ENCODE data around the gene MVK.

MVK gene

GRCh38 chr12:109627633-109628032 is 54.0 kb downstream of the MVK start:
- H3K9me3 ChIP-seq (ENCODE audit: control insufficient read depth, low read depth, low read length): no peaks in the 10 kb centered on the region
- H3K27me3 ChIP-seq (ENCODE audit: control insufficient read depth, insufficient read depth, low read length): no peaks in the 10 kb centered on the region
- H3K9ac ChIP-seq (ENCODE audit: low read length): no peak overlapping the region
- H3K4me1 ChIP-seq (ENCODE audit: control insufficient read depth, low read depth, low read length): no peaks in the 10 kb centered on the region
- no peak overlapping the region for H3K4me3 ChIP-seq (ENCODE audit: low read length)
- H3K36me3 ChIP-seq (ENCODE audit: control insufficient read depth, low read depth, low read length): no peaks in the 10 kb centered on the region
- no peak overlapping the region for H3K27ac ChIP-seq (ENCODE audit: low read length)

- Histone ChIP-seq H3K9me3 (ENCODE audit: control insufficient read depth, low read depth, low read length) (no peaks in the 10 kb centered on the region), H3K4me3 (ENCODE audit: low read length) (no peak overlapping the region), H3K4me1 (ENCODE audit: control insufficient read depth, low read depth, low read length) (no peaks in the 10 kb centered on the region), H3K27ac (ENCODE audit: low read length) (no peak overlapping the region), H3K36me3 (ENCODE audit: control insufficient read depth, low read depth, low read length) (no peaks in the 10 kb centered on the region), H3K9ac (ENCODE audit: low read length) (no peak overlapping the region), H3K27me3 (ENCODE audit: control insufficient read depth, insufficient read depth, low read length) (no peaks in the 10 kb centered on the region)
These were observed 56.5 kb downstream of the MVK start for GRCh38 chr12:109630107-109630506.

GRCh38 chr12:109630815-109631214 is 57.2 kb downstream of the MVK start:
- H3K36me3 ChIP-seq (ENCODE audit: control insufficient read depth, low read depth, low read length): no peaks in the 10 kb centered on the region
- no peak overlapping the region for H3K9ac ChIP-seq (ENCODE audit: low read length)
- H3K27ac ChIP-seq (ENCODE audit: low read length): no peak overlapping the region
- H3K27me3 ChIP-seq (ENCODE audit: control insufficient read depth, insufficient read depth, low read length): no peaks in the 10 kb centered on the region
- H3K4me3 ChIP-seq (ENCODE audit: low read length): no peak overlapping the region
- H3K9me3 ChIP-seq (ENCODE audit: control insufficient read depth, low read depth, low read length): no peaks in the 10 kb centered on the region
- H3K4me1 ChIP-seq (ENCODE audit: control insufficient read depth, low read depth, low read length): no peaks in the 10 kb centered on the region

GRCh38 chr12:109631302-109631701 is 57.7 kb downstream of the MVK start:
- Histone ChIP-seq H3K27me3 (ENCODE audit: control insufficient read depth, insufficient read depth, low read length) (no peaks in the 10 kb centered on the region), H3K9ac (ENCODE audit: low read length) (no peak overlapping the region), H3K9me3 (ENCODE audit: control insufficient read depth, low read depth, low read length) (no peaks in the 10 kb centered on the region), H3K36me3 (ENCODE audit: control insufficient read depth, low read depth, low read length) (no peaks in the 10 kb centered on the region), H3K27ac (ENCODE audit: low read length) (no peak overlapping the region), H3K4me3 (ENCODE audit: low read length) (no peak overlapping the region), H3K4me1 (ENCODE audit: control insufficient read depth, low read depth, low read length) (no peaks in the 10 kb centered on the region)

- no peak overlapping the region for H3K9ac ChIP-seq (ENCODE audit: low read length)
- H3K27me3 ChIP-seq (ENCODE audit: control insufficient read depth, insufficient read depth, low read length): no peaks in the 10 kb centered on the region
- no peaks in the 10 kb centered on the region for H3K4me1 ChIP-seq (ENCODE audit: control insufficient read depth, low read depth, low read length)
- H3K9me3 ChIP-seq (ENCODE audit: control insufficient read depth, low read depth, low read length): no peaks in the 10 kb centered on the region
- H3K36me3 ChIP-seq (ENCODE audit: control insufficient read depth, low read depth, low read length): no peaks in the 10 kb centered on the region
- no peak overlapping the region for H3K27ac ChIP-seq (ENCODE audit: low read length)
- no peak overlapping the region for H3K4me3 ChIP-seq (ENCODE audit: low read length)
These were observed 58.2 kb downstream of the MVK start for GRCh38 chr12:109631751-109632150.

GRCh38 chr12:109632342-109632741 is 58.7 kb downstream of the MVK start:
- Histone ChIP-seq H3K9me3 (ENCODE audit: control insufficient read depth, low read depth, low read length) (no peaks in the 10 kb centered on the region), H3K4me1 (ENCODE audit: control insufficient read depth, low read depth, low read length) (peaks cover 3% of the 10 kb centered on the region), H3K27me3 (ENCODE audit: control insufficient read depth, insufficient read depth, low read length) (no peaks in the 10 kb centered on the region), H3K4me3 (ENCODE audit: low read length) (no peak overlapping the region), H3K36me3 (ENCODE audit: control insufficient read depth, low read depth, low read length) (no peaks in the 10 kb centered on the region), H3K9ac (ENCODE audit: low read length) (no peak overlapping the region), H3K27ac (ENCODE audit: low read length) (no peak overlapping the region)

- Histone ChIP-seq H3K9ac (ENCODE audit: low read length) (no peak overlapping the region), H3K9me3 (ENCODE audit: control insufficient read depth, low read depth, low read length) (no peaks in the 10 kb centered on the region), H3K27ac (ENCODE audit: low read length) (no peak overlapping the region), H3K36me3 (ENCODE audit: control insufficient read depth, low read depth, low read length) (no peaks in the 10 kb centered on the region), H3K27me3 (ENCODE audit: control insufficient read depth, insufficient read depth, low read length) (no peaks in the 10 kb centered on the region), H3K4me3 (ENCODE audit: low read length) (no peak overlapping the region), H3K4me1 (ENCODE audit: control insufficient read depth, low read depth, low read length) (peaks cover 3% of the 10 kb centered on the region)
These were observed 62.1 kb downstream of the MVK start for GRCh38 chr12:109635717-109636116.

- no peaks in the 10 kb centered on the region for H3K36me3 ChIP-seq (ENCODE audit: control insufficient read depth, low read depth, low read length)
- H3K27ac ChIP-seq (ENCODE audit: low read length): no peak overlapping the region
- no peaks in the 10 kb centered on the region for H3K27me3 ChIP-seq (ENCODE audit: control insufficient read depth, insufficient read depth, low read length)
- H3K9ac ChIP-seq (ENCODE audit: low read length): no peak overlapping the region
- H3K4me3 ChIP-seq (ENCODE audit: low read length): no peak overlapping the region
- H3K4me1 ChIP-seq (ENCODE audit: control insufficient read depth, low read depth, low read length): peaks cover 3% of the 10 kb centered on the region
- H3K9me3 ChIP-seq (ENCODE audit: control insufficient read depth, low read depth, low read length): no peaks in the 10 kb centered on the region
These were observed 63.8 kb downstream of the MVK start for GRCh38 chr12:109637348-109637747.

- no peak overlapping the region for H3K4me3 ChIP-seq (ENCODE audit: low read length)
- no peaks in the 10 kb centered on the region for H3K36me3 ChIP-seq (ENCODE audit: control insufficient read depth, low read depth, low read length)
- H3K27me3 ChIP-seq (ENCODE audit: control insufficient read depth, insufficient read depth, low read length): no peaks in the 10 kb centered on the region
- no peak overlapping the region for H3K27ac ChIP-seq (ENCODE audit: low read length)
- H3K9me3 ChIP-seq (ENCODE audit: control insufficient read depth, low read depth, low read length): no peaks in the 10 kb centered on the region
- H3K9ac ChIP-seq (ENCODE audit: low read length): no peak overlapping the region
- H3K4me1 ChIP-seq (ENCODE audit: control insufficient read depth, low read depth, low read length): peaks cover 3% of the 10 kb centered on the region
These were observed 64.4 kb downstream of the MVK start for GRCh38 chr12:109637996-109638395.

- H3K9me3 ChIP-seq (ENCODE audit: control insufficient read depth, low read depth, low read length): no peaks in the 10 kb centered on the region
- no peak overlapping the region for H3K27ac ChIP-seq (ENCODE audit: low read length)
- no peaks in the 10 kb centered on the region for H3K27me3 ChIP-seq (ENCODE audit: control insufficient read depth, insufficient read depth, low read length)
- H3K4me1 ChIP-seq (ENCODE audit: control insufficient read depth, low read depth, low read length): peaks cover 3% of the 10 kb centered on the region
- H3K36me3 ChIP-seq (ENCODE audit: control insufficient read depth, low read depth, low read length): no peaks in the 10 kb centered on the region
- H3K4me3 ChIP-seq (ENCODE audit: low read length): no peak overlapping the region
- no peak overlapping the region for H3K9ac ChIP-seq (ENCODE audit: low read length)
These were observed 65.1 kb downstream of the MVK start for GRCh38 chr12:109638735-109639134.

GRCh38 chr12:109639151-109639872 is 65.7 kb downstream of the MVK start:
- Histone ChIP-seq H3K27me3 (ENCODE audit: control insufficient read depth, insufficient read depth, low read length) (no peaks in the 10 kb centered on the region), H3K4me3 (ENCODE audit: low read length) (no peak overlapping the region), H3K4me1 (ENCODE audit: control insufficient read depth, low read depth, low read length) (peaks cover 3% of the 10 kb centered on the region), H3K27ac (ENCODE audit: low read length) (no peak overlapping the region), H3K36me3 (ENCODE audit: control insufficient read depth, low read depth, low read length) (no peaks in the 10 kb centered on the region), H3K9ac (ENCODE audit: low read length) (no peak overlapping the region), H3K9me3 (ENCODE audit: control insufficient read depth, low read depth, low read length) (no peaks in the 10 kb centered on the region)

GRCh38 chr12:109640961-109641360 is 67.4 kb downstream of the MVK start:
- H3K4me1 ChIP-seq (ENCODE audit: control insufficient read depth, low read depth, low read length): peaks cover 3% of the 10 kb centered on the region

More at GRCh38 chr12:109640961-109641360, 67.4 kb downstream of the MVK start:
- Histone ChIP-seq H3K9ac (ENCODE audit: low read length) (no peak overlapping the region), H3K4me3 (ENCODE audit: low read length) (no peak overlapping the region), H3K27me3 (ENCODE audit: control insufficient read depth, insufficient read depth, low read length) (no peaks in the 10 kb centered on the region), H3K36me3 (ENCODE audit: control insufficient read depth, low read depth, low read length) (no peaks in the 10 kb centered on the region), H3K27ac (ENCODE audit: low read length) (no peak overlapping the region), H3K9me3 (ENCODE audit: control insufficient read depth, low read depth, low read length) (no peaks in the 10 kb centered on the region)

All from iPS-18a (cell line).